NCI-H524 treated with DMSO at 0.1 percent for 48 hours (cell line): ENCODE measurements around the gene ATXN7L1.
"Not testable (repeated sequence)": the region's sequence is repeated elsewhere in the genome, so short reads cannot be mapped to it uniquely, and the experiment has no call there.

Source experiments
- DNase-seq: peaks from one replicate; lab custom pipeline; 2025; lab: John Stamatoyannopoulos, UW

Gene ATXN7L1

DNA sequence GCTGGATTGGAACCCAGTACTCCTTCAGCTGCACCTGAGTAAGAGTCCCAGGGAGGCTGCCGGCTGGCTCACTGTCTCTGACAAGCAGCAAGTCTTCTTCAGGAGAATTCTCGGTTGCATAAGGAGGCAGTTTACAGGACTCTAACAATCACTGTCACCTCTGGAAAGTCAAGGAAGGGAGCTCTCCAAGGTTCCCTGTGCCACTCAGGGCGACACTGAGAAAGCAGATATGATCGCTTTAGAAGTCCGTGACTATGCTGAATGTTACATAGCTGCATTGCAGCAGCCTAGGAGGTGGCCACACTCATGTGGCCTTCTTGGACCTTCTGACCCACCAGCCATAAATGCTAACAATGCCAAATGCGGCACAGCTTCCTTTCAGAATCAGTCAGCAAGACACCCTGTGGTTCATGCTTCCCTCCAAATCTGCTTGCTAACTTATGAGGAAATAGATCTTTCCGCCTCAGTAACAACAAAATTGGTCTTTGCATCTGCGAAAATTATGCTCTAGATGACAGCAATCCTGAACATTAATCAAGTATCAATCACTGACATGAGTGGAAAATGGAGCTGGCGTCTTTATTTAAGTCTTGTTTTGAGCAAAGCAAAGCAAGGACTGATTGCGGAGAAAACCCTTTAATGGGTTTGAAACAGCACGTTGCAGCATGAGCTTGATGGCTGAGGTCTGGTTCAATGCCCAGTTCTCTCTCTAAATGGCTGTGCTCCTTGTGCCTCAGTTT is 132.9 kb downstream of the ATXN7L1 start:
- DNase-seq: no peak

- no peak for DNase-seq
Observed at GRCh38 chr7:105742787-105743186, 133.6 kb downstream of the ATXN7L1 start.

DNA sequence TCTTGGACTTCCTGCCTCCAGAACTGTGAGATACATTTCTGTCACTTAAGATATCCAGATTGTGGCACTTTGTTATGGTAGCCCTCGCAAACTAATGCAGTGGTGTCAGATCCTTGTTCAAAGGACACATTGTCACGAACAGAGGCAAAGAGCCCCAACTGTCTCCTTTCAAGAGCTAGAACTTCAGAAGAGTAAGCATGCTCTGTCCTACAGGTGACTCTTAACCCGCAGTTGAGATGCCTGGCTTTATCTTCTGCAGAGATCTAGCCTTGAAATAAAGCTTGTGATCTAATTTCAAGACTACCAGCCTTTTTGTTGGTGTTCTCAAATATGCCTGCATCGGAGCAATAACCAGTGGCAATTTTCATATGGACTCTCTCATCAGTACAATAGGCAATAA is 134.4 kb downstream of the ATXN7L1 start:
- DNase-seq: no peak

DNA sequence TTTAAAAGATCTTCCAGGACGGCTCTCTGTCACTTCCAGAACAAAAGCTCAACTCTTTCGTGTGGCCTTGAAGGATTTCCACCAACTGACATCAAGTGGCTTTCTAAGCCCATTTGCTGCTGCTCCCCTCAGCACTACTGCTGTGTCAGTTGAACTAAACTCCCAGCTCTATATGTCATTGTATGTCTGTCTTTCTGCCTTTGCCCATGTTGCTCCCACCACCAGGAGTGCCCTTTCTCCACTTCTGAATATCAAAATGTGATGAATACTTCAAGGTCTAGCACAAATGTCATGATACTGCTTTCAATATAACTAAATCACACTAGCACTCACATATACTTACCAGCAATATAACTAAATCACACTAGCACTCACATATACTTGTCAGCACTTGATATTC is 138.3 kb downstream of the ATXN7L1 start:
- DNase-seq: no peak

DNA sequence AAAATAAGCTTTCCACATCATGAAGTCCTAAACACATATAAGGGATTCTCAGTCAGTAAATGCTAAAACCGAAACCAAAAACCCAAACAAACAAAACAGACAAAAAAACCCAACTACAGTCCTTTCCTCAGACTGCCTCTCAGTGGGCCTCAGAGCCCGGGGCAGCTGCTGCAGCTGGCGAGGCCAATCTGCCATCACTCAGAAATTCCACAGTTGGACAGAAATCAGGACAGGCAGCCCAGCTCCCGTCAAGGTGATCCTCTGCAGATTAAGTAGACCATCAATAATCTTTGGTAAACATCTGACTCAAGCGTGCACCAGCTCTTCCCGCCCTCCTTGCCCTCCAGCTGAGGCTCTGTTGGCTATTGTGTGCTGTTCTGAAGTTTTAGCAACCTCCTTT is 142.2 kb downstream of the ATXN7L1 start:
- DNase-seq: no peak

- DNase-seq: no peak
Observed at GRCh38 chr7:105731042-105731441, 145.4 kb downstream of the ATXN7L1 start.

DNA sequence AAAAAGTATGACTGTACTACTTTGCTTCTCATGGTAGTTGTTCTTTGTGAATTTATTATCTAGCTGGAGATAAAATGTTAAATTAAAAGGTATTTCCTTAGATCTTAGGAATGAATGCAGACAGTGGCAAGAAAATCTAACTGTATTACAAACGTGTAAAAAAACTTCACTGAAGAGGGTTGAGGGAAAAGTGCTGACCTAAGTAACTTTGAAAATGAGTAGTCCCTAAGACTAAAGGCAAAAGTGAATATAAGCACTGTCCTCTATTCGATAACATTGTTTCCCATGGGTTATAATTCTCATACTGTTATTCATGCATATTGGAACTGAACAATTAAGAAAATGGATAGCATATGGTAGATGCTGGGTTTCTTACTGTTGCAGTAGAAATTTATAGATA is 148.4 kb downstream of the ATXN7L1 start:
- no peak for DNase-seq

- DNase-seq: no peak
Observed at GRCh38 chr7:105724688-105725087, 151.7 kb downstream of the ATXN7L1 start.

DNA sequence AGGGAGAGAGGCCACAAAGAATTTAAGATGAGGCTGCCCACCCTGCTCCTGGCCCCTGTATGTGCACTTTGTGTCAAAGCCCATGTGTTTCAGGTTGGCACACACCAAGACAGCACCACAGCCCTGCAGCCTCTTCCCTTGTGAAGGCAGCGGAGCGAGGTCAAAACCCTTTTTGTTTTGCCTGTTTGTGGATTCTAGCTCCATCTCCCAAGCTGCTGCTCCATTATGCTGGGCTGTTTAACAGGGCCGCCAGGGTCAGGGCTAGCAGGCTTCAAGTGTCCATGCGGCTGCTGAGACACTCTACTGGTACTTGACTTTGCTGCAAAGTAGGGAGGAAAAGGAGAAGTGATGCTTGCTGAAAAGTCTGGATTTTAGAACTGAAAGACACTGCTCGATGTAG is 152.8 kb downstream of the ATXN7L1 start:
- DNase-seq: peak; percentile 87

- no peak for DNase-seq
Observed at GRCh38 chr7:105721571-105722104, 154.8 kb downstream of the ATXN7L1 start.

DNA sequence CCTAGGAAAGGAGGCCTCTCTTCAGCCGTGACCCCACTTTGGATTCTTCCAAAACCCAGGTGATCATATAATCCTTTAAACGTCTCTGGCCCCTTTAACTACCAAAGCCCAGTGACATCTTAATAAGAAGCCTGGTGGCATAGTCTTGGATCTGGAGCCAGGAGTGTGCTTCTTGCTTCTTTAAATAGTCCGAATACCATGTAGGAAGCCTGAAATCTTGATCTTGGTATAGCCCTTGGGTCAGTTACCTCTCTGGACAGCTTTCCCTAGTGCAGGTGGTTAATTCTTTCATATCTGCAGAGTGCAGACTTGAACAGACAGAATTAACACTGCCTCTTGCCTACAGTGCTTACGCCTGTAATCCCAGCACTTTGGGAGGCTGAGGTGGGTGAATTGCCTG is 156.5 kb downstream of the ATXN7L1 start:
- no peak for DNase-seq

- no peak for DNase-seq
Observed at GRCh38 chr7:105719395-105719794, 157.0 kb downstream of the ATXN7L1 start.

DNA sequence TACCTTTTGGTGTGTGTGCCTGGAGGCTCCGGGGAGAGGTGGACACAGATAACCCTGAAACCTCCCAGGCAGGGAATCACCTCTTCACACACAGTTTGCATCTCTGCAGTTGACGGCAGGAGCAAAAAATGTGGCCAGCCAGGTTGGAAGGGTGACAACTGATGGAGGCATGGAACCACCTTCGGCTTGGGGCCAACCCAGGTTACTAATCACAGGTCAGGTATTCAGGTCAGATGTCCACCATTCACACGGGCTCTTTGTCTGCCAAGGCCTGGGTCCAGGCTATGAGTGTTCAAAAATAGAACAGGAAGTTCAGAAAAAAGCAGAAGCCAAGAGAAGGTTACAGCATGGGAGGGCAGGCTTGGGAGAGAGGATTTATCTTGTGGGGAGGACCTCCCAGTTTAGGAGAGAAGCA is 157.9 kb downstream of the ATXN7L1 start:
- no peak for DNase-seq

GRCh38 chr7:105715528-105715927 is 160.9 kb downstream of the ATXN7L1 start:
- DNase-seq: no peak

GRCh38 chr7:105713488-105714465 is 162.6 kb downstream of the ATXN7L1 start:
- DNase-seq: no peak

GRCh38 chr7:105712877-105713276 is 163.5 kb downstream of the ATXN7L1 start:
- DNase-seq: no peak

- DNase-seq: no peak
Observed at GRCh38 chr7:105711726-105712402, 164.5 kb downstream of the ATXN7L1 start.

- DNase-seq: not testable (repeated sequence)
Observed at GRCh38 chr7:105710720-105711119, 165.7 kb downstream of the ATXN7L1 start.

GRCh38 chr7:105708763-105709080 is 167.7 kb downstream of the ATXN7L1 start:
- no peak for DNase-seq

- no peak for DNase-seq
Observed at GRCh38 chr7:105707967-105708762, 168.2 kb downstream of the ATXN7L1 start.

DNA sequence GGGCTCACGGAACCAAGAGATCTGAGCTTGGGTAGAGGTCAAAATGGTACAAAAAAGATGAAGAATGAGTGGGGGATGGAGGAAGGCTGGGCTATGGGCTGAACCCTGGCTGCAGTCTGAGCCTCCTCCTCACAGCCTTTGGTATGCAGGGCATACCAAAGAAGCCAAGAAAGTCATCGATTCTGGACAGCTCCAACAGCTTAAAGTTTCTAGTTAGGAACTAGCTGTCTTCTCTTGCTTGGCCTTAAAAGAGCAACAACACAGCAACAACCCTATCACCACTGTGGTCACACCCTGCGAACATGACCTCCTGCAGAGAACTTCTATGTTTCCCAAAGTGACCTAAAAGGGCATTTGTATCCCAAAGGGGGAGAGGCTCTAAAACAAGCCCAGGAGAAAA is 169.0 kb downstream of the ATXN7L1 start:
- no peak for DNase-seq

DNA sequence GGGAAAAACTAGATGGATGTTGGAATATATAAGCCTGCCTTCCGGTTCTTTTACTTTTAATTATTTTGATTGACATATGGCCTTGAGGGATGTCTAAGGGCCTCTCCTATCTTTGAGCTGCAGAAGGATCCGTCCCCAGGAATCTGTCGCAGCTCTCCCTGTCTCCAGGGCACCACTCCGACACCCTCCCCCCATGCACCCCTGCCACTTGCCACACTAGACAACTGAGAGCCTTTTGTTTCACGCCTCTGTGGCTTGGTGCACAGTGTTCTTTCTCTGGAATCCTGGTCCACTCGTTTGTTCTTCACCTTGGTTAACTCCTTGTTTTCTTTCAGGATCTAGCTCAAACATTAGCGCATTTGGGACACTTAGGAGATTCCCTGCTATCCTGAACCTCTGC is 171.0 kb downstream of the ATXN7L1 start:
- no peak for DNase-seq
